Naive B cell (primary cell): ENCODE data around the gene AK8. TPM values are rescaled to one million over a fixed set of nuclear protein-coding genes. Genes with fewer than 3 reads are reported as not detected.
A peak's percentile ranks its signal among the peaks of the same experiment; 100 is the strongest.

ENCODE experiments used
- ATAC-seq, 2 donors: fragments of 150-1000 bp; cut with Tn5 transposase; 2 replicates each; pipeline ENCODE4 v1.10.0; 2021; ENCODE audit warnings: low read depth in 2 of 2, mild to moderate bottlenecking in 2 of 2, moderate library complexity in 2 of 2
- DNase-seq: peaks from one replicate; pipeline ENCODE4 v3.0.0; 2022
- H3K27ac Mint-ChIP-seq, 6 donors: one replicate each; pipeline ENCODE4 v1.8.0; 2020 to 2022; ENCODE audit warnings: mild to moderate bottlenecking in 6 of 6, mixed read lengths in 6 of 6, moderate library complexity in 5 of 6, inconsistent platforms in 2 of 6
- H3K27me3 Mint-ChIP-seq, 3 donors: one replicate each; pipeline ENCODE4 v1.8.0; 2021 to 2022; ENCODE audit warnings: mixed read lengths in 3 of 3, mild to moderate bottlenecking in 1 of 3
- H3K36me3 Mint-ChIP-seq, 2 donors: one replicate each; pipeline ENCODE4 v1.8.0; 2020 to 2022; ENCODE audit warnings: mixed read lengths in 2 of 2, inconsistent platforms in 1 of 2, mild to moderate bottlenecking in 1 of 2
- H3K4me1 Mint-ChIP-seq, 3 donors: one replicate each; pipeline ENCODE4 v1.8.0; 2020 to 2022; ENCODE audit warnings: mixed read lengths in 3 of 3, inconsistent platforms in 1 of 3, mild to moderate bottlenecking in 1 of 3, moderate library complexity in 1 of 3
- H3K4me3 Mint-ChIP-seq, 8 donors: one replicate each; pipeline ENCODE4 v1.8.0; 2020 to 2022; ENCODE audit warnings: mild to moderate bottlenecking in 8 of 8, mixed read lengths in 8 of 8, moderate library complexity in 8 of 8, inconsistent platforms in 2 of 8
- H3K9me3 Mint-ChIP-seq, 7 donors: one replicate each; pipeline ENCODE4 v1.8.0; 2020 to 2022; ENCODE audit warnings: mixed read lengths in 7 of 7, mild to moderate bottlenecking in 5 of 7, inconsistent platforms in 2 of 7, moderate library complexity in 1 of 7
- polyA plus RNA-seq, 6 donors: library from polyadenylated mRNA; unstranded; fragments of 300-500 nt; fragmentation: Illumina TruSeq; gene quantifications; one replicate each; pipeline ENCODE4 v1.2.3, GENCODE V29; 2021; ENCODE audit warnings: low read depth in 6 of 6

The AK8 gene, protein sequence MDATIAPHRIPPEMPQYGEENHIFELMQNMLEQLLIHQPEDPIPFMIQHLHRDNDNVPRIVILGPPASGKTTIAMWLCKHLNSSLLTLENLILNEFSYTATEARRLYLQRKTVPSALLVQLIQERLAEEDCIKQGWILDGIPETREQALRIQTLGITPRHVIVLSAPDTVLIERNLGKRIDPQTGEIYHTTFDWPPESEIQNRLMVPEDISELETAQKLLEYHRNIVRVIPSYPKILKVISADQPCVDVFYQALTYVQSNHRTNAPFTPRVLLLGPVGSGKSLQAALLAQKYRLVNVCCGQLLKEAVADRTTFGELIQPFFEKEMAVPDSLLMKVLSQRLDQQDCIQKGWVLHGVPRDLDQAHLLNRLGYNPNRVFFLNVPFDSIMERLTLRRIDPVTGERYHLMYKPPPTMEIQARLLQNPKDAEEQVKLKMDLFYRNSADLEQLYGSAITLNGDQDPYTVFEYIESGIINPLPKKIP
- polyA plus RNA-seq: 1 to 10 TPM in 3 of 6 donors, under 1 TPM in 3; 0.70 to 4.7 (median 1.5) TPM

DNA sequence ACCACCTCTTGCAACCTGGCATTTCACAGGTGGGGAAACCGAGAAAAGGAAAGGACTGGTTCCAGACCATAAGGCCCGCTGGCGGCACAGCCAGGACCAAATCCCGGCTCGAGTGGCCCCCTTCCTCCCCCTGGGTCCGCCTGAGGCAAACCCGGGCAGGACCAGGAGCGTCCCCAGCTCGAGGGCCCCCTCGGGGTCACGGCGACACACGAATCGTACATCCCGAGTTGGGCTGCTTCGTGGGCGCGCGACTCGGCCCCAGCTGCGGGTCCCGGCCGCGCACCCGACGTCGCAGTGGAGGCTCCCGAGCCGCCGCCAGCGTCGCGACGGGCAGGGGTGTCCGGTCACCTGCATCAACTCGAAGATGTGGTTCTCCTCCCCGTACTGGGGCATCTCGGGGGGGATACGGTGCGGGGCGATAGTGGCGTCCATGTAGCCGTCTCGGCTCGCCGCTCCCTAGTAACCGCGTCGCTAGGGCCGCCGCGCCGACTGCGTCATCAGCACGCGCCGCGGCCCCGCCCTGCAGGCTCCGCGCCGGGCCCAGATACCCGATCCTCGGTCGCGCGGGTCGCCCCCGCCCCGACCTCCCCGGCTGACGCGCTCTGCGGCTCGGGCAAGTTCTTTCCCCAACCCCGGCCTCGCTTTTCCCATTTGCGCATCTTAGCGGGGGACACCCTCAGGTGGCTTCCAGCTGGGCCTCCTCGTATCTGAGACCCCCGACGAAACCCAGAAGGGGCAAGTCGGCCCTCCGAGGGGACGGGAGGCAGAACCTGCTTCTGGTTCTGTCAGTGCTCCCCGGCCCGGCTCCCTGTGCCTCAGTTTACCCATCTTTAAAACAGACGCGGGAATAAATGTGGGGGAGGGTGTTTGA, at the start of gene AK8:
TSS of gene AK8 (minus strand) at position 461 of the 871 bp plus-strand sequence. CDS start at position 432, 29 bp downstream.
- no peaks in the 10 kb centered on the region for H3K36me3 Mint-ChIP-seq
- peaks cover 17 to 20% (median 18%) of the 10 kb centered on the region in 3 donors for H3K4me1 Mint-ChIP-seq
- H3K27ac Mint-ChIP-seq: peak within 1 kb of the TSS; percentile 85 to 96 (median 90)
- no peaks in the 10 kb centered on the region for H3K27me3 Mint-ChIP-seq
- DNase-seq: peak; percentile 79
- ATAC-seq: peak; percentile 91
- H3K9me3 Mint-ChIP-seq: no peaks in the 10 kb centered on the region
- peak within 1 kb of the TSS; percentile 80 to 94 (median 87) for H3K4me3 Mint-ChIP-seq

DNA sequence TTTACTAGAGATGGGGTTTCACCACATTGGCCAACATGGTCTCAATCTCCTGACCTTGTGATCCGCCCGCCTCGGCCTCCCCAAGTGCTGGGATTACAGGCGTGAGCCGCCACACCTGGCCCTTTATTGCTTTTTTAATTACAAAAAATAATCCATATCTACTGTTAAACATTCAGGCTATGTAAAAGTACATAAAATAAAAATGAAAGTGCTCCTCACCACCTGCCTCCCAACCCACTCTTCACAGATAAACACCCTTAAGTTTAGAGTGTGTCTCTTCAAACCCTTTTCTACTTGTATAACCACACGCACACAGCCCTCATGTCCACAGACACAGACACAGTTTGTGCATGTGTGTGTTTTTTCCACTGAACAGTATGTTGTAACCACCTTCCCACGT, 49.6 kb upstream of the AK8 start:
- H3K4me1 Mint-ChIP-seq: peaks cover 0 to 9% (median 0%) of the 10 kb centered on the region in 3 donors
- DNase-seq (no peak), ATAC-seq (no peak)
- H3K36me3 Mint-ChIP-seq: peaks cover 16 to 30% of the 10 kb centered on the region in 2 donors
- H3K9me3 Mint-ChIP-seq: no peaks in the 10 kb centered on the region
- H3K27me3 Mint-ChIP-seq: no peaks in the 10 kb centered on the region
- H3K27ac Mint-ChIP-seq: no peak overlapping the region
- no peak overlapping the region for H3K4me3 Mint-ChIP-seq

DNA sequence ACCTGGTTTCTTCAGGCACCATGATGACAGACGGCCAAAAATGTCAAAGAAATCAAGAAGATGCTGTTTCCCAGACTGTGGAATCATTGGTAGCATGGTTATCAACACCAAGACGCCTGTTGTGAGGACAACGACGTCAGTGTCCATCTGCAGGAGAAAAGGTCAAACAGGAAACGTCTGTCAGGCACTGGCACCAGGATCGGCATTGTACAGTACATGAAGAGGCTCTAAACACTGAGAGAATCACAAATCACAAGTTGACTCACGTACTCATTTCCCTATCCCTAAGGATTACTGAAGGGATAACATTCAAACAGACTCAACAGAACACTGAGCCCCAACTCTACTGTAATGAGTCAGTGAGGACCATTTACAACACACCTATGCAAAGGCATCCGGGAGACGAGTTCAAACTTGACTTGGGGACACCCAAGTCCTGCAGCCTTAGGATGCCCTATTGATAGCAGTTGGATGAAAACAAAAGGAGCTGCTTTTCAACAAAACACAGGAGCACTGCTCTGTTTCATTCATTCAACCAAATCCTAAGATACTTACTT, 45.3 kb upstream of the AK8 start:
- no peaks in the 10 kb centered on the region for H3K4me1 Mint-ChIP-seq
- ATAC-seq (no peak), DNase-seq (no peak)
- H3K9me3 Mint-ChIP-seq: no peaks in the 10 kb centered on the region
- peaks cover 52 to 55% of the 10 kb centered on the region in 2 donors for H3K36me3 Mint-ChIP-seq
- H3K27me3 Mint-ChIP-seq: no peaks in the 10 kb centered on the region
- no peak overlapping the region for H3K27ac Mint-ChIP-seq
- H3K4me3 Mint-ChIP-seq: no peak overlapping the region

DNA sequence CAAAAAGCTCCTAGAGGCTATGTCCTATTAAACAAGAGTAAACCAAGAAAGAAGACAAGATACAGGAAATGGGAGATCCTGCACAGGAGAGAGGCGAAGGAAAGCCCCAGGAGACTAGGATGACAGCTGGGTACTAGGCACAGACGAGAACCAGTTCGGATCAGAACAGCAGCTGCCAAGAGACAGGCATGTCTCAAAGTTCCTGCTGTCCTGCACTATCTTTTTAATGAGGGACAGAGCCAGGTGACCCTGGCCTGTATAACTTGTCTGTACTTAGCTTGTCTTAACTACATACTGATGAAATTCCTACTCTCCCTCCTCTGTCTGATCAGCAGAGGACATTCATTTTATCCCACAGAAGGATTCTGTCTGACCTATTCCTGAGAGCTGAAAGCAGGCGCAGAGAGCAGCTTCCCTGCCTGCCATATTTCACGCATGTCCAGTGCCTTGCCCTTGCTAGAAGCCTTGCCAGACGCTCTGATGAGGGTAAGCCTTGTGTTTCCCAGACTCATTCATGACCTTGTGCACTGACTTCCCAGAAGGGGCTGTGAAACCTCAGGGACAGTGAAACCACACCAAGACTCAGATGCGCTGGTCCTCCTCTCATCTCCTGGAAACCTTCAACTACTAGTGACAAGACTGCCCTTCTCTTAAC, 41.7 kb upstream of the AK8 start:
- no peaks in the 10 kb centered on the region for H3K27me3 Mint-ChIP-seq
- H3K4me1 Mint-ChIP-seq: no peaks in the 10 kb centered on the region
- peaks cover 65 to 68% of the 10 kb centered on the region in 2 donors for H3K36me3 Mint-ChIP-seq
- no peak overlapping the region for H3K4me3 Mint-ChIP-seq
- ATAC-seq (no peak), DNase-seq (no peak)
- no peak overlapping the region for H3K27ac Mint-ChIP-seq
- peaks cover 0 to 3% (median 0%) of the 10 kb centered on the region in 7 donors for H3K9me3 Mint-ChIP-seq

DNA sequence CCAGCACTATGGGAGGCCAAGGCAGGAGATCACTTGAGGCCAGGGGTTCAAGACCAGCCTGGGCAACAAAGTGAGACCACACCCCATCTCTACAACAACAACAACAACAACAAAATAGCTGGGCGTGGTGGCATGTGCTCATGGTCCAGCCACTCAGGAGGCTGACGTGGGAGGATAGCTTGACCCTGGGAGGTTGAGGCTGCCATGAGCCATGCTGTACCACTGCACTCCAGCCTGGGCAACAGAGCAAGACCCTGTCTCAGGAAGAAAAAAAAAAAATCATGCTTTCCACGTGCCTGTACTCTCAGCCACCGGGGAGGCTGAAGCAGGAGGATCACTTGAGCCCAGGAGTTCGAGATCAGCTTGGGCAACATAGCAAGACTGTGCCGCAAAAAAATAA, 36.8 kb upstream of the AK8 start:
- H3K27me3 Mint-ChIP-seq: no peaks in the 10 kb centered on the region

DNA sequence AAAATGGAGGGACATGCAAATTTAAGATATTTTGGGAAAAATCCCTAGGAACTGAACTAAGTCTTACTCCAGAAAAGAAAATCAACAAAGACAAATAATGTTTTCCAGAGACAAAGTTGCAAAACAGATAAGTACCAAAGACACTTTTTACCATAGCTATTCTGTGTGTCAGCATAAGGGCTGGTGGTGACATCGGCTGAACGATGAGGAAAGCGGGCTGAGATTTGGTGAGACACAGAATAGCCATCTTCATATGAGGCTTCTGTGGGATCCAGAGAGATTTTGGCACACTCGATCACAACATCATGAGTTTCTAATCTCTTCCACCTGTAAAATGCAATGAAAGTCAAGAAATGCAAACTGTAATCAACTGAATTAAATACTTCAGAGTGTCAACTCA, 34.0 kb upstream of the AK8 start:
- Mint-ChIP-seq H3K36me3 (peaks cover 18 to 44% of the 10 kb centered on the region in 2 donors), H3K4me1 (no peaks in the 10 kb centered on the region), H3K27me3 (no peaks in the 10 kb centered on the region), H3K27ac (no peak overlapping the region), H3K4me3 (no peak overlapping the region), H3K9me3 (peaks cover 0 to 3% (median 0%) of the 10 kb centered on the region in 7 donors)
- DNase-seq (no peak), ATAC-seq (no peak)

More for the DNA sequence above, 36.8 kb upstream of the AK8 start:
- Mint-ChIP-seq H3K4me1 (no peaks in the 10 kb centered on the region), H3K4me3 (no peak overlapping the region), H3K36me3 (peaks cover 45 to 55% of the 10 kb centered on the region in 2 donors), H3K9me3 (peaks cover 0 to 3% (median 0%) of the 10 kb centered on the region in 7 donors), H3K27ac (peak overlapping the region in 1 of 6 donors; percentile 20)
- no peak for DNase-seq
- ATAC-seq: no peak

DNA sequence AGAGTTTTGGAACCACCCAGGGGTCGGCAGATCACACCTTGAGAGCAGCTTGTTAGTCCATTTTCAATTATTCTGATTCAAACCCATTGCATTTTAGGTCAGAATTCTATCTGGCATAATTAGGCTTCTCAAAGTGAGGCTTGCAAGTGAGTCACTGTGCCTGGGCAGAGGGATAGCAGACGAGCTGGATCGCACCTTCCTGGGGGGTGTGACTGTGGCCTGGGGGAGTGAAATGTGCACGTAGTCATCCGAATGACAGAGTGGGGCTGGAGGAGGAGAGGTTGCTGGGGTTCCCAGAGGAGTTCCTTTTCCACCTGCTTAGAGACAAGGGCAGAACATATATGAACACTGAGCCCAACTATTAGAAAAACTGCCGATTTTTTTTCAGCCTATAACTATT, 32.3 kb upstream of the AK8 start:
- Mint-ChIP-seq H3K27me3 (no peaks in the 10 kb centered on the region), H3K36me3 (peaks cover 8 to 29% of the 10 kb centered on the region in 2 donors), H3K4me1 (no peaks in the 10 kb centered on the region), H3K9me3 (no peaks in the 10 kb centered on the region), H3K27ac (no peak overlapping the region), H3K4me3 (no peak overlapping the region)
- ATAC-seq (no peak), DNase-seq (no peak)

DNA sequence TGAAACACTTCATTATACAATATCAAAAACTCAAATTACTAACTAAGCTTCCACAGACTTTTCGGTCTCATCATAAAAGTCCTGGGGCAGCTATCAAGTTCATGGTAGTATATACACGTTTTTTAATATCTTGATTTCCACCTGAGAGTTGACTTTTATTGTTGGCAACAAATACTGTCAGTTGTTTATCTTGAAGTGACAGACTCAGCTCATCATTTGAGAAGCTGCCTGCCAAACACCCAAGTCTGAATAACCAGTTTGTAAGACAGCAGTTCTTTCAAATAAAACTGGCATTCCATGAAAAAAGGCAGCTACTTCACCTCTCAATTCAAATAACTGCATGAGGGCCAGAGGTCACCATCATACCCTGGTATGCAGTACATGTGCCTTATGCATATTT, 31.2 kb upstream of the AK8 start:
- Mint-ChIP-seq H3K4me1 (no peaks in the 10 kb centered on the region), H3K27ac (no peak overlapping the region), H3K27me3 (no peaks in the 10 kb centered on the region), H3K4me3 (no peak overlapping the region), H3K9me3 (no peaks in the 10 kb centered on the region), H3K36me3 (peaks cover 8 to 27% of the 10 kb centered on the region in 2 donors)
- DNase-seq: no peak
- no peak for ATAC-seq

DNA sequence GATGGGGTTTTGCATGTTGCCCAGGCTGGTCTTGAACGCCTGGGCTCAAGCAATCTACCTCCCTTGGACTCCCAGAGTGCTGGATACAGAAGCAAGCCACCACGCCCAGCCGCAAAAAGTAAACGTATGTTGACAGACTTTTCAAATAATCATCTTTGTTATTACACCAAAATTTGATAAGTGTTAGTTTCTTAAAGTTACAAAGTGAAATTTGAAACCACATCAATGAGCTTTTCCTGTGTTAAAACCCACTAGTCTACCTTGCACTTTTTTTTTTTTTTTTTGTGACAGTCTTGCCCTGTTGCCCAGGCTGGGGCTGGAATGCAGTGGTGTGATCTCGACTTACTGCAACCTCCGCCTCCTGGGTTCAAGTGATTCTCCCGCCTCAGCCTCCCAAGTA, 30.6 kb upstream of the AK8 start:
- H3K27me3 Mint-ChIP-seq: no peaks in the 10 kb centered on the region
- no peaks in the 10 kb centered on the region for H3K4me1 Mint-ChIP-seq
- no peak for ATAC-seq
- H3K4me3 Mint-ChIP-seq: no peak overlapping the region
- H3K9me3 Mint-ChIP-seq: no peaks in the 10 kb centered on the region
- peaks cover 8 to 27% of the 10 kb centered on the region in 2 donors for H3K36me3 Mint-ChIP-seq
- H3K27ac Mint-ChIP-seq: no peak overlapping the region
- no peak for DNase-seq

DNA sequence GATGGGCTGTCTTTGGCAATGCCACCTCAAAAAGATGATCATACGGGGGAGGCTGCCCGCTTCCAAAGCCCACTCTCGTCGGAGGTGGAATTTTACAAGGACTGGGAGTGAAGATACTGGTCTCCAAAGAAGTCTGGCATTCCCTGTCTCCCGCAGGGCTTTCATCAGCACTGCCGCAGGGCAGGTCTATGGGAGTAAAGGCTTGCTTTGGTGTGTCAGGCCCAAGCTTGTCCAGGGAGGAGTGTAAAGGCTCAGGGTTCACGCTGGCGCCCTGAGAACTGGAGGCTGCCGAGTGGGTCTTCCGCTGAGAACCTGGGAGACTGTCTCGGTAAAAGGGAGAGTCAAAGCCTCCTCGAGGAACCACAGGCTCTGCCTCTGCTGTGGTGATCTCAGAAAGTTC, 27.6 kb upstream of the AK8 start:
- DNase-seq: no peak

DNA sequence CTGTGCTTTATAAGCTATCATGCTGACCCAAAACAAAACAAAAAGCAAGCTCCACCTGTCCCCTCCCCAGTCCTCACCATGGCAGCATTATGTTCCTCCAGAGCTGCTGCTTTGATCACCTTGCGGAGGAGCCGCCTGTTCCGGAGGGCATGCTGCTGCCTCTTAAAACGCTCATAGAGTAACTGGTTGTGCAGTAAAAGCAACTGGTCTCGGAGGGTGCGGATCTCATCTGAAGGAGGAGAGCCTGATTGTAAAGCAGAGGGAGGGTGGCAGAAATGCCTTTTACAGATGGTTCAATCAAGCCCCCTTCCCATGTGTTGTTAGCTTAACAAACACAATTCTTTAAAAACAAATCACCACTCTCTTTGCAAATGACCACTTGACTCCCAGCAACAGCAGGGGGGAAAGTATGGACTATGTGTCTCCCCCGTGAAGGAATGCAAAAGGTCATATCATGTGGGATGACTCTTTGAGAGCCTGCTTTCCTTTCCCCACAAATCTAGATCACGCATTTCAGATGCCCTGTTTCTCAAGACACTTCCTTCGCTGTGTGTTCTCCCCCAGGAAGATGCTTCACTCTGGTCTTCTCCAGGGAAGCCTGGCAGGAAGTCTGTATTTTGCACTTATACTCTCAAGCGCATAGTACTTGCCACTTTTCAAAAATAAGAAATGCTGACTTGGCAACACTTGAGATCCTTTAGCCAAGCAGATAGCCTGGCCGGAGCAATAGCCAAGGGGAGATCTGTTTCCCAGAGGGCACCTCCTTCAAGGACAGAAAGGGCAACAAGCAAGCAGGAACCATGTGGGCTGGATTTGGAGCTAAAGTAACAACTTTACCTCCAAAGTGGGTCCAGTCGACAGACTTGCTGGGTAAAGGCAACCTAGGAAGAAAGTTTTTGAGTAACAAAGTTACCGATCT, 25.7 kb upstream of the AK8 start:
- Mint-ChIP-seq H3K27ac (peak overlapping the region in 2 of 6 donors; percentile 40 to 46), H3K4me3 (peak overlapping the region in 1 of 8 donors; percentile 37), H3K36me3 (peaks cover 0 to 7% of the 10 kb centered on the region in 2 donors), H3K9me3 (no peaks in the 10 kb centered on the region), H3K4me1 (peaks cover 0 to 7% (median 4%) of the 10 kb centered on the region in 3 donors), H3K27me3 (no peaks in the 10 kb centered on the region)
- DNase-seq (no peak), ATAC-seq (no peak)

More for the DNA sequence above, 27.6 kb upstream of the AK8 start:
- H3K27me3 Mint-ChIP-seq: no peaks in the 10 kb centered on the region
- H3K36me3 Mint-ChIP-seq: peaks cover 7 to 13% of the 10 kb centered on the region in 2 donors
- H3K4me1 Mint-ChIP-seq: peaks cover 0 to 7% (median 4%) of the 10 kb centered on the region in 3 donors
- no peaks in the 10 kb centered on the region for H3K9me3 Mint-ChIP-seq
- no peak overlapping the region for H3K4me3 Mint-ChIP-seq
- H3K27ac Mint-ChIP-seq: no peak overlapping the region
- no peak for ATAC-seq
